A673 (cell line): ENCODE data around the gene TBXAS1.

Source experiments
- CTCF ChIP-seq: fragments of 300-800, 200-600 bp; sonication (generic); conservative IDR thresholded peaks from 2 replicates; pipeline ENCODE4 v1.5.1; 2017; ENCODE audit warnings: low read depth, mild to moderate bottlenecking, antibody characterized with exemption, low read length, moderate library complexity, mixed read lengths
- EZH2 ChIP-seq: fragments of 200-600 bp; sonication (generic); IDR thresholded peaks from 2 replicates; pipeline ENCODE4 v1.6.1; 2017; ENCODE audit warnings: borderline replicate concordance, low read depth, mild to moderate bottlenecking, mixed read lengths, antibody characterized with exemption, low read length; ENCODE audit not compliant: poor library complexity, severe bottlenecking

- TF ChIP-seq CTCF, result no peak
- no peak for TF ChIP-seq EZH2
These were observed 68.5 kb downstream of the TBXAS1 start for GRCh38 chr7:139897422-139898090.
